ENCODE results near the gene ANKRD39. TPM values are rescaled to one million over a fixed set of nuclear protein-coding genes. Genes with fewer than 3 reads are reported as not detected.
A peak's percentile ranks its signal among the peaks of the same experiment; 100 is the strongest.
"Not testable (repeated sequence)": the region's sequence is repeated elsewhere in the genome, so short reads cannot be mapped to it uniquely, and the experiment has no call there.

ANKRD39 gene
- total RNA-seq, 2 donors from 2014 or later = 16.8 to 18.6 TPM

DNA sequence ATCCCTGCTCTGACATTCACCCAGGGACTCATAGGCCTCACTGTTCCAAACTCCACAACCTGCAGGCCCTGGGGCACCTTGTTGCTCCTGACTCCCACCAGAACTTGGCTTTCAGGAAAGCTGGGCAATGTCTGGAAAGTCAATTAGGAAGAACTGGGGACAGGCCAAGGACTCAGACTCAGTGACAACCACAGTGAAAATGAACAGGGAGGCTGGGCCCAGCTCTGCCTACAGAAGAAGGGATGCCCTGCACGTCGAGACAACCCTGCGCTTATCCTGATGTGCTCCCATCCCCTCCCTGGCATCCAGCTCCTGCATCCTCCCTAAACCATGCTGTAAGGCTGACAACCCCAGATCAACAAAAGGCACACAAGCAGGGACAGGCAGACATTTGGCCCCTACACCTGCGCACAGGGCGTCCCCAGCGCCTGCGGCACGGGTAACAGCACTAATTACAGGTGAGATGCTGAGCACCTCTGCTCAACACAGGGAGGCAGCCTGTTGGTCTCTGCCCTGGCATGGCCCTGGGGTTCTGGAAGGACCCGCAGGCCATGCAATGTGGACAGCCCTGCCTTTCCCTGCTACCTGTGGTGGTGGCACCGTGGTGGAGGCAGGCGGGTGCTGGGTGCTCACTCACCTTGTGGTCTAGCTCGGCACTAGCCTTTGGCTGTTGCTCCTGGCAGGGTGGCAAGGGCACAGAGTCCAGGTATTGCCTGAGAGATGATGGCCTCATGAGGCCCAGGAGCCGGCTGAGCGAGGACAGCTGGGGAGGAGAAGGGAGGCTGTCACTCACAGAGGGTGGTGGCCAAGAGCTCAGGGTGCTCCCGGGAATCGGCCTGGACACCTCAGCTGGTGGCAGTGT is 35.7 kb upstream of the ANKRD39 start:
- no peak for DNase-seq
- no peak overlapping the region for H3K4me3 Mint-ChIP-seq
- no peak overlapping the region for H3K27ac Mint-ChIP-seq
- H3K27me3 Mint-ChIP-seq = no peaks in the 10 kb centered on the region
- no peaks in the 10 kb centered on the region for H3K9me3 ChIP-seq (ENCODE audit: control insufficient read depth, low read length, poor library complexity, severe bottlenecking)
- peaks cover 45% of the 10 kb centered on the region for H3K4me1 Mint-ChIP-seq
- H3K36me3 Mint-ChIP-seq (ENCODE audit: low read depth) = no peaks in the 10 kb centered on the region
- ATAC-seq = no peak

DNA sequence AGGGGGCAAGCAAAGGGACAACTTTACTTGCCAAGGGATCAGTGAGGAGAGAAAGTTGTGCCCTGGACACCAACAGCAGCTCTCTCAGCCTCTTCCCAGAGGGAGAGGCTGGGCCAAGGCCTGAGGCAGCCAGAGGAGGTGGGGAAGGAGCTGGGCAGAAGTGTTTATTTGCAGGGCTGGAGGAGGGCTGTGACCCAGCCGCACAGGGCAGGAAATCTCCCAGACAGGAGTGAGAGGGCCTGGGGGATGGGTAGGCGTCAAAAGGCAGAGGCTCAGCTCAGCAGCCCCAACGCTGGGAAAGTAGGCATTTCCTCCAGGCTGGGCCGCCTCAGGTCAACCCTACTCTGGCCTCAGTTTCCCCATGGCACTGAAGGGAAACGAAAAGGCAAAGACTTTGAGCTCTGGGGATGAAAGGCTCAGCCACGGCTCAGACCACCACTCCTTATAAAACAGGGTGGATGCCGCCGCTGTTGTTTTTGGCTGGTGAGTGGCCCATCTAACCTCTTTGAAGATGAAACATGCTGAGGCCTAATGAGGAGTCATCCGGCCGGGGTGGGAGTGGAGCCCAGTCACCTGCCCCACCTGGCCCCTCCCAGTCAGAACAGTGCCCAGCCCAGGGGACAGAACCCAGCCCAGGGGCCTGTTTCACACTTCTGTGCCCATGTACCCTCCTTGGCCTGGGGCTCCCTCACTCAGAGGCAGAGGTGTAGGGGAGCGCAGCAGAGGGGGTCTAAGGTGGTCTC is 33.9 kb upstream of the ANKRD39 start:
- peak overlapping the region; percentile 82 for H3K27ac Mint-ChIP-seq
- no peaks in the 10 kb centered on the region for H3K27me3 Mint-ChIP-seq
- H3K36me3 Mint-ChIP-seq (ENCODE audit: low read depth) = no peaks in the 10 kb centered on the region
- H3K4me3 Mint-ChIP-seq = peak overlapping the region; percentile 79
- no peak for DNase-seq
- H3K9me3 ChIP-seq (ENCODE audit: control insufficient read depth, low read length, poor library complexity, severe bottlenecking) = no peaks in the 10 kb centered on the region
- ATAC-seq = peak; percentile 61
- peaks cover 45% of the 10 kb centered on the region for H3K4me1 Mint-ChIP-seq

GRCh38 chr2:96890726-96891385 is 33.0 kb upstream of the ANKRD39 start:
- H3K36me3 Mint-ChIP-seq (ENCODE audit: low read depth) = no peaks in the 10 kb centered on the region
- no peaks in the 10 kb centered on the region for H3K27me3 Mint-ChIP-seq
- H3K4me3 Mint-ChIP-seq = peak overlapping the region; percentile 79
- peaks cover 41% of the 10 kb centered on the region for H3K4me1 Mint-ChIP-seq
- peak overlapping the region; percentile 82 for H3K27ac Mint-ChIP-seq
- DNase-seq = no peak
- H3K9me3 ChIP-seq (ENCODE audit: control insufficient read depth, low read length, poor library complexity, severe bottlenecking) = no peaks in the 10 kb centered on the region
- ATAC-seq = no peak

- ATAC-seq (no peak), DNase-seq (no peak)
- no peaks in the 10 kb centered on the region for H3K36me3 Mint-ChIP-seq (ENCODE audit: low read depth)
- H3K4me1 Mint-ChIP-seq = peaks cover 39% of the 10 kb centered on the region
- no peaks in the 10 kb centered on the region for H3K27me3 Mint-ChIP-seq
- no peak overlapping the region for H3K4me3 Mint-ChIP-seq
- no peaks in the 10 kb centered on the region for H3K9me3 ChIP-seq (ENCODE audit: control insufficient read depth, low read length, poor library complexity, severe bottlenecking)
- no peak overlapping the region for H3K27ac Mint-ChIP-seq
These were observed 32.4 kb upstream of the ANKRD39 start for GRCh38 chr2:96890252-96890651.

GRCh38 chr2:96889502-96889901 is 31.7 kb upstream of the ANKRD39 start:
- ATAC-seq; H3K36me3 Mint-ChIP-seq (ENCODE audit: low read depth); H3K27me3 Mint-ChIP-seq; DNase-seq; H3K9me3 ChIP-seq (ENCODE audit: control insufficient read depth, low read length, poor library complexity, severe bottlenecking); H3K4me3 Mint-ChIP-seq: not testable (repeated sequence)
- Mint-ChIP-seq H3K4me1 (peaks cover 34% of the 10 kb centered on the region), H3K27ac (peak overlapping the region; percentile 88)

DNA sequence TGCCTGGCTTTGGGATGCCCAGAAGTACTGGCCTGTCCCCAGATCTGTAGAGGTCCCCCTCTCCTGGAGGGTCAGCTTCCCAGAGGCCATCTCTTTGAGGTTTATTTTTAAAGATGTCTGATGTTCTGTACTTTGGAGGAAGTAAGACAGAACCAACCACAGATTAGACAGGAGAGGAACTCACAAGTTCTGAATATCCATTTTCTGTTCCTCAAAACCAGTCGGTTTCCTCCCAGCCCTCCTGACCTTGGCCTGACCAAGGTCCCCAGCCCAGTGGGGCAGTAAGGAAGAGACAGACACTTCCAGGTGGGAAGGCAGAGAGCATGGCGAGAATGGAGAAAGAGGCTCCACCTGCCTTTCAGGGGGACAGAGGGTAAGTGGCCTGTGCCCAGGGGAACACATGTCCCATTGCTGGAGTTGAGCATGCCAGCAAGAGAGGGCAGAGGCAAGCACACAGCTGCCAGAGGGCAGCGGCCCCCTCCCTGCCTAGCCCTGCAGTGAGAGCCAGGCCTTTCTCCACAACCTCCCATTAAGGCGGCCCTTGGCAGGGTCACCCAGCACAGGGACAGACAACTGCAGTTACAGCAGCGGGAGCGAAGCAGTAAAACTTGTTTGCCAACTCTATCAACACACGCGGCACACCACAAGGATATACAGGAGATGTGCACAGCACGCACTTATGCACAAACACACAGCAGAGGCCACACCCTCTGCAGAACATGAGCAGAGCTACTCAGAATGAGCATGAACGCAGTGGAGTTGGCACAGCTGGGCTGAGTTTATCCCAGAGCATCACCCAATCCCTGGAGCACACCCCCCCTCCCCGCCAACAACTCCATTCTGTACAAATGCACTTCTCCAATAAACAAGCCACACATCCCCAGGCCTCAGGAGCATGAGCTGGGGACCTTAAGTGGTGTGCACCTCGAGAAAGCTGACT is 30.5 kb upstream of the ANKRD39 start:
- H3K36me3 Mint-ChIP-seq (ENCODE audit: low read depth) = no peaks in the 10 kb centered on the region

GRCh38 chr2:96887493-96888012 is 29.7 kb upstream of the ANKRD39 start:
- H3K4me1 Mint-ChIP-seq = peaks cover 29% of the 10 kb centered on the region
- H3K4me3 Mint-ChIP-seq = no peak overlapping the region
- ATAC-seq (no peak), DNase-seq (no peak)
- H3K27ac Mint-ChIP-seq = peak overlapping the region; percentile 81
- H3K36me3 Mint-ChIP-seq (ENCODE audit: low read depth) = no peaks in the 10 kb centered on the region
- H3K27me3 Mint-ChIP-seq = no peaks in the 10 kb centered on the region
- H3K9me3 ChIP-seq (ENCODE audit: control insufficient read depth, low read length, poor library complexity, severe bottlenecking) = no peaks in the 10 kb centered on the region

More for the DNA sequence above, 30.5 kb upstream of the ANKRD39 start:
- DNase-seq = no peak
- H3K4me3 Mint-ChIP-seq = no peak overlapping the region
- H3K27me3 Mint-ChIP-seq = no peaks in the 10 kb centered on the region
- ATAC-seq = no peak
- peaks cover 34% of the 10 kb centered on the region for H3K4me1 Mint-ChIP-seq
- H3K9me3 ChIP-seq (ENCODE audit: control insufficient read depth, low read length, poor library complexity, severe bottlenecking) = no peaks in the 10 kb centered on the region
- H3K27ac Mint-ChIP-seq = peak overlapping the region; percentile 88

DNA sequence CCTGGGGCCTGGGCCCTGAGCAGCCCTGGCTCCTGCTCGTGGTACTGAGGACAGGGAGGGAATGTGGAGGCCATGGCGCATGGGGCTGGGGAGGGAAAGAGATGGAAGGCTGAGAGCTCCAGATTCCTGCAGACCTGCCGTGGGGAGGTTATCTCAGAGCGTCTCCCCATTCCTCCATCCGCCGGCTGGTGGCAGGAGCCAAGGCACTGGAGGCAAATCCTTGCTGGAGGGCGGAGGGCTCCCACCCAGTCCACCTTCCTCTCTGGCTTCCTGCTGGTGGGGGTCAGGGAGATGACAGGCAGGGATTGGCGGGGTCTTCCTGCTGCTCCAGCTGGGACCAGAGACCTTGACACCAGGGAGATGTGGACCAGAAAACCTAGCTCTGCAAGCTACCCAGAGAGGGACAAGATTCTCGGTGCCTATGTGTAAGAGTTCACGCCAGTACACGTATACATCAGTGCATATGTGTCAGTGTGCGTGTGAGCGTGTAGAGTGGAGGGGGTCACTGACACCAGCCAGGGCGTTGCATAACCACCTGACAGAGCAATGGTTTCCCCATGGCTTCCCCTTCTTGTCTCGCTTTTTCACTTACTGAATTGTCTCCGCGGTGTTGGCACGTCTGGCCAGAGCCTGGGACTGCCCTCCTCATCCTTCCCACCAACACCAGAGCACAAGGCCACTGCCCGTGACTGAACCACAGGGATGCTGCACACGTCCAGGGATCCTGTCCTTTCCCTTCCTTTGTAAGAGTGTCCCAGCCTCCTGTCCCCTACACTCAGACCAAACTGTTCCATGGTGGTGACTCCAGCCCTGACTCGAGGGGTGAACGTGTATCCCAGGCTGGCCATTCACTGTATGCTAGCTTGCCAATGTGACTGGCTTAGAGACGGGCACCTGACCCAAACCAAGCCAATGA is 27.9 kb upstream of the ANKRD39 start:
- ATAC-seq (no peak), DNase-seq (no peak)
- Mint-ChIP-seq H3K27me3 (no peaks in the 10 kb centered on the region), H3K4me1 (peaks cover 17% of the 10 kb centered on the region), H3K4me3 (no peak overlapping the region), H3K27ac (peak overlapping the region; percentile 51), H3K36me3 (ENCODE audit: low read depth) (no peaks in the 10 kb centered on the region)
- H3K9me3 ChIP-seq (ENCODE audit: control insufficient read depth, low read length, poor library complexity, severe bottlenecking) = no peaks in the 10 kb centered on the region

DNA sequence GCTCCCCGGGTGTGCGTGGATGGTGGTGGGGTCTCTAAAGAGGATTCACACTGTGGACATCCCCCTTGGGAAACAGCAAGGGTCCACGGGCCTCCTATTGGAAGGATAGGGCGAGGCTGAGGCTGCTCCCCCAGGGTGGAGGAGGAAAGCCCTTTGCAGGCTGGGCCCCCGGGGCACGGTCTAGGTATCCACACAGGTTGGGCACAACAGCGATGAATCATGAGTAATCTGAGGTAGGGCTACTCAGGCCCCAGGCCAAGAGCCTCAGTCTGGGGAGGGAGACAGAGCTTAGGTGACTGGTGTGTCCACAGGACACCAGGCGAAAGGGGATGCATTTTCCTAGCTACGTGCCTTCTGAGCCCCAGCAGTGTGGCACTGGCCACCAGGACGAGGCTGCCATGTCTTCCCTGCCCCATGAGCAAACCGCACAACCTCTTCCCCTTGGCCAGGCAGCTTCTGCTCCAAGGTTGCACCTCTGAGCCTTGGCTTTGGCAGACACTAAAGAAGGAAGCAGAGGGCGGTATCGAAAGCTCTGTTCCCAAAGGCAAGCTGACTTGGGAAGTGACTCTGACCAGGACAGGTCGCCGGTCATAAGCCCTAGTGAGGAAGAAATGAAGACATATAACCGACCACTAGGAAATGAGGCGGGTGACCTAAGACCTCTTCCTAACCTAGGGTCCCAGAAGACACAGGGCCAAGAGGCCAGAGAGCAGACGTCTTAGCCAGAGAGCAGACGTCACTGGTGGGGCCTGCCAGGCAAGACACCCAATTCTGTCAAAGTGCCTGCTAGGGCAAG is 26.7 kb upstream of the ANKRD39 start:
- Mint-ChIP-seq H3K36me3 (ENCODE audit: low read depth) (no peaks in the 10 kb centered on the region), H3K4me3 (peak overlapping the region; percentile 12), H3K27ac (peak overlapping the region; percentile 51), H3K4me1 (peaks cover 12% of the 10 kb centered on the region), H3K27me3 (no peaks in the 10 kb centered on the region)
- no peaks in the 10 kb centered on the region for H3K9me3 ChIP-seq (ENCODE audit: control insufficient read depth, low read length, poor library complexity, severe bottlenecking)
- ATAC-seq (no peak), DNase-seq (no peak)

DNA sequence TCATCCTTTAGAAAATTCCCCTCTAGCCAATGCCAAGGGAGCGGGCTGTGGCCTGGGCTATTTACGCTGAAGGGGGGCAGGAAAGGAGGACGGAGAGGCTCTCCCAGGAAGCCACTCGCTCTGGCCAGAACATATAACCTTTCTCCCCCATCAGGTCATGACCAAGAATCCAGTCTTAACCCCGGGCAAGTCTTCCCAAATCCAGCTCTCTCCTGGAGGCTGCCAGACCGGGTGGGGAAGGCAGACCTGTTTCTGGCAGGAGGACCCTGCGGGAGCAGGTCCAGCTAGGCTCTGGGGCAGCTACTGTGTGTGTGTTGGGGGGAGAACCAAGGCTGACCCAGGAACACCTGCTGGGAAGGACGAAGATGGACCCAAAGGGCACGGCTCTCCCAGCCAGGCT is 25.5 kb upstream of the ANKRD39 start:
- no peak for ATAC-seq
- H3K36me3 Mint-ChIP-seq (ENCODE audit: low read depth) = no peaks in the 10 kb centered on the region

DNA sequence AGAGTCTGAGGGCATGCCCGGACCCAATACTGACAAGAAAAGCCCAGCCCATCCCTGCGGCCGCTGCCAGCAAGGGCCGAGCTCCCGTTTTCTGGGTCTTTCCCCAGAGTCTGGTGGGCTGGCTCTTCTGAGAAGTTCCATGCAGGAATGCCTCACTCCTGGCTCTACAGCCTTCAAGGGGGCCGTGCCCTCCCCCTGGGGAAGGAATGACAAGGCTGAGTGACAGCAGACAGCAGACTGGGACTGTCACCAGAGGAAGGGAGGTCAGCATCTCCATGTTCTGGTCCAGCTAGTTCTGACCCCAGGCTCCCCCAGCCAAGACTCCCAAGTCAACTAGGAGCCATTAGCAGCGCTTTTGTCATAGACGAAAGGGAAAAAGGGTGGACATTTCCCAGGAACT is 25.1 kb upstream of the ANKRD39 start:
- H3K27ac Mint-ChIP-seq = peak overlapping the region; percentile 6
- no peaks in the 10 kb centered on the region for H3K9me3 ChIP-seq (ENCODE audit: control insufficient read depth, low read length, poor library complexity, severe bottlenecking)
- H3K36me3 Mint-ChIP-seq (ENCODE audit: low read depth) = no peaks in the 10 kb centered on the region
- ATAC-seq (no peak), DNase-seq (no peak)
- H3K4me3 Mint-ChIP-seq = no peak overlapping the region
- peaks cover 6% of the 10 kb centered on the region for H3K4me1 Mint-ChIP-seq
- H3K27me3 Mint-ChIP-seq = no peaks in the 10 kb centered on the region

More for the DNA sequence above, 25.5 kb upstream of the ANKRD39 start:
- no peaks in the 10 kb centered on the region for H3K9me3 ChIP-seq (ENCODE audit: control insufficient read depth, low read length, poor library complexity, severe bottlenecking)
- peaks cover 9% of the 10 kb centered on the region for H3K4me1 Mint-ChIP-seq
- H3K27ac Mint-ChIP-seq = peak overlapping the region; percentile 6
- no peaks in the 10 kb centered on the region for H3K27me3 Mint-ChIP-seq
- no peak overlapping the region for H3K4me3 Mint-ChIP-seq
- DNase-seq = no peak
